Fibroblast of mammary gland (primary cell): ENCODE data around the gene MYH10.
A peak's percentile ranks its signal among the peaks of the same experiment; 100 is the strongest.

Source experiments
- DNase-seq: peaks from one replicate; pipeline ENCODE4 v3.0.0-alpha.2; 2010; ENCODE audit warnings: low read depth
- H3K4me3 ChIP-seq: 2 replicates; pipeline ENCODE4 v1.5.1; 2011; ENCODE audit warnings: low read depth, mild to moderate bottlenecking, low read length, moderate library complexity; ENCODE audit not compliant: control insufficient read depth
- CTCF ChIP-seq: conservative IDR thresholded peaks from 2 replicates; pipeline ENCODE4 v1.5.1; 2011; ENCODE audit warnings: low read depth, low read length, inconsistent platforms; ENCODE audit not compliant: control insufficient read depth, insufficient read depth

The MYH10 gene

GRCh38 chr17:8574687-8575086 is 55.8 kb downstream of the MYH10 start:
- peak; percentile 30 for DNase-seq
- no peak overlapping the region for H3K4me3 ChIP-seq
- peak; percentile 16 for TF ChIP-seq CTCF

- no peak overlapping the region for H3K4me3 ChIP-seq
- DNase-seq, result peak; percentile 19
- peak; percentile 27 for TF ChIP-seq CTCF
Measured at GRCh38 chr17:8572764-8573163, 57.8 kb downstream of the MYH10 start.

- DNase-seq, result peak; percentile 62
- no peak overlapping the region for H3K4me3 ChIP-seq
- TF ChIP-seq CTCF, result no peak
Measured at GRCh38 chr17:8563981-8564602, 66.4 kb downstream of the MYH10 start.

- no peak overlapping the region for H3K4me3 ChIP-seq
- DNase-seq, result no peak
- no peak for TF ChIP-seq CTCF
Measured at GRCh38 chr17:8563024-8563776, 67.3 kb downstream of the MYH10 start.

- no peak for DNase-seq
- no peak overlapping the region for H3K4me3 ChIP-seq
- no peak for TF ChIP-seq CTCF
Measured at GRCh38 chr17:8558144-8558543, 72.4 kb downstream of the MYH10 start.

GRCh38 chr17:8557176-8557806 is 73.2 kb downstream of the MYH10 start:
- peak; percentile 17 for DNase-seq
- H3K4me3 ChIP-seq, result no peak overlapping the region

More at GRCh38 chr17:8557176-8557806, 73.2 kb downstream of the MYH10 start:
- no peak for TF ChIP-seq CTCF
